HG03064 (cell line): Measurements from ENCODE around the gene CCT6A.
"Not testable (repeated sequence)": the region's sequence is repeated elsewhere in the genome, so short reads cannot be mapped to it uniquely, and the experiment has no call there.

Source experiments
- ATAC-seq: cut with Tn5 transposase; IDR thresholded peaks from one replicate; pipeline ENCODE4 v1.9.1; 2021; ENCODE audit warnings: low read depth; ENCODE audit not compliant: unreplicated experiment

Gene CCT6A

DNA sequence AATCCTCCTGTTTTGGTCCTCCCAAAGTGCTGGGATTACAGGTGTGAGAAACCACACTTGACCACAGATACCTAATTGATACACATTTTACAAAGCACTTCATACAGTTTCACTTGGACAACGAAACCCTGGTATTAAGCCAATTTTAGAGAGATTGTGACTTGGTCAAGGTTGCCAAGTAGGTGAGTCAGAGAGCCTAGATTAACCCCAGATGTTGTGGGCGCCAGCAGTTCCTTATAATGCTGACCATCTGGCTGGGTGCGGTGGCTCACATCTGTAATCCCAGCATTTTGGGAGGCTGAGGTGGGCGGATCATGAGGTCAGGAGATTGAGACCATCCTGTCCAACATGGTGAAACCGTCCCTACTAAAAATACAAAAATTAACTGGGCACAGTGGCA is 46.1 kb downstream of the CCT6A start:
- no peak for ATAC-seq

DNA sequence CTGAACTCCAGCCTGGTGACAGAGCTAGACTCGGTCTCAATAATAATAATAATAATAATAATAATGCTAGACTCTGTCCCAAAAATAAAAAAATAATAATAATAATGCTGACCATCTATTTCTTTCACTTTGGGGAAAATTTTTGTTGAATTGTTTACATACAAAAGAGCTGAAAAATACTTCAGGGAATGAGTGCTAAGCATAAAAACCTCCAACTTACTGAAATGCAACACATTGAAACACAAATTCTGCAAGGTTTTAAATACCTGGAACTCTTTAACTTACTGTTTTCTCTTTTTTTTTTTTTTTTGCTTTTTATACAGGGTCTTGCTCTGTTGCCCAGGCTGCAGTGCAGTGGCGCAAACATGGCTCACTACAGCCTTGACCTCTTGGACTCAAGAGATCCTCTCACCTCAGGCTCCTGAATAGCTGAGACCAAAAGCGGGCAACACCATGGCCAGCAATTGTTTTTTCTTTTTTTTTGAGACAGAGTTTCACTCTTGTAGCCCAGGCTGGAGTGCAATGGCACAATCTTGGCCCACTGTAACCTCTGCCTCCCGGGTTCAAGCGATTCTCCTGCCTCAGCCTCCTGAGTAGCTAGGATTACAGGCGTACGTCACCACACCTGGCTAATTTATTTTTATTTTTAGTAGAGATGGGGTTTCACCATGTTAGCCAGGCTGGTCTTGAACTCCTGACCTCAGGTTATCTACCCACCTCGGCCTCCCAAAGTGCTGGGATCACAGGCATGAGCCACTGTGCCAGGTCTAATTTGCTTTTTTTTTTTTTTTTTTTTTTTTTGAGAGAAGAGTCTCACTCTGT is 46.8 kb downstream of the CCT6A start:
- ATAC-seq = not testable (repeated sequence)

DNA sequence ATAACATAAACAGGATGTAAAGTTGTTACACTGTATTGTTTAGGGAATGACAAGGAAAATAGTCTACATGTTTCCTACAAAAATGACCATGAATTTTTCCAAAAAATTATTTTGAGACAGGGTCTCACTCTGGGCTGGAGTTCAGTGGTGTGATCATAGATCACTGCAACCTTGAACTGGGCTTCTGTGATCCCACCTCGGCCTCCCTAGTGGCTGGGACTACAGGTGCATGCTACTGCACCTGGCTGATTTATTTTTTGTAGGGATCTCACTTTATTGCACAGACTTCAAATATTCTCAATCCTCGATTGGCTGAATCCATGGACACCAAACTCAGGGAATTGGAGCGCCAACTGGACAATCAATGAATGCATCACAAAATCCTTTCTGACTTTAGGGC is 48.1 kb downstream of the CCT6A start:
- ATAC-seq = no peak

DNA sequence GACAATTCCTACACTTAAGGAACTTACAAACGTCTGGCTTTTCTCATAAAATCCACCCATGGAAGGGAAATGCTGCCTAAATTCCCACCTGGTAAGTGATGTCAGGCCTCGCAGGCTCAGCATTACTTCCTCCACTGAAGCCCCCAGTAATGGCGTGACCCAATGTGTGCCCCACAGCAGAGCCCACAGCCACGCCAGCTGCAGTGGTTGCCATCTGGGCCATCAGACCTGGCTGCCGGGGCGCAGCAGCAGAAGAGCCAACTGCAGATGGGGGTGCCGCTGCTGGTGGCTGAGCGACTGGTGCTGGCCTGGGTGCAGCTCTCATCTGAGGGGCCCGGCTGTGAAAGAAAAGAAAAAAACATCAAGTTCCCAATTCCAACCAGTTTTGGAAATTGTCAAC is 52.6 kb downstream of the CCT6A start:
- not testable (repeated sequence) for ATAC-seq

DNA sequence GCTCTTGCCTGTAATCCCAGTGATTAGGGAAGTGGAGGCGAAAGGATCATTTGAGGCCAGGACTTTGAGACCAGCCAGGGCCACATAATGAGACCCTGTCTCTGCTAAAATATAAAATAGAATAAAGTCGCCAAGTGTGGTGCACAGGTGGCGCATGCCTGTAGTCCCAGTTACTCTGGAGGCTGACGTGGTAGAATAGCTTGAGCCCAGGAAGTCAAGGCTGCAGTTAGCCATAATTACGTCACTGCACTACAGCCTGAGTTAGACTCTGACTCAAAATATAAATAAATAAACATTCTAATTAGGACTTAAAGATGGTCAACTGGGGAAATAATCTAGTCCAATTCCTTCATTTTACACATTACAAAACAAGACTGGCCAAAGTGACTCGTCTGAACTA is 53.9 kb downstream of the CCT6A start:
- no peak for ATAC-seq

DNA sequence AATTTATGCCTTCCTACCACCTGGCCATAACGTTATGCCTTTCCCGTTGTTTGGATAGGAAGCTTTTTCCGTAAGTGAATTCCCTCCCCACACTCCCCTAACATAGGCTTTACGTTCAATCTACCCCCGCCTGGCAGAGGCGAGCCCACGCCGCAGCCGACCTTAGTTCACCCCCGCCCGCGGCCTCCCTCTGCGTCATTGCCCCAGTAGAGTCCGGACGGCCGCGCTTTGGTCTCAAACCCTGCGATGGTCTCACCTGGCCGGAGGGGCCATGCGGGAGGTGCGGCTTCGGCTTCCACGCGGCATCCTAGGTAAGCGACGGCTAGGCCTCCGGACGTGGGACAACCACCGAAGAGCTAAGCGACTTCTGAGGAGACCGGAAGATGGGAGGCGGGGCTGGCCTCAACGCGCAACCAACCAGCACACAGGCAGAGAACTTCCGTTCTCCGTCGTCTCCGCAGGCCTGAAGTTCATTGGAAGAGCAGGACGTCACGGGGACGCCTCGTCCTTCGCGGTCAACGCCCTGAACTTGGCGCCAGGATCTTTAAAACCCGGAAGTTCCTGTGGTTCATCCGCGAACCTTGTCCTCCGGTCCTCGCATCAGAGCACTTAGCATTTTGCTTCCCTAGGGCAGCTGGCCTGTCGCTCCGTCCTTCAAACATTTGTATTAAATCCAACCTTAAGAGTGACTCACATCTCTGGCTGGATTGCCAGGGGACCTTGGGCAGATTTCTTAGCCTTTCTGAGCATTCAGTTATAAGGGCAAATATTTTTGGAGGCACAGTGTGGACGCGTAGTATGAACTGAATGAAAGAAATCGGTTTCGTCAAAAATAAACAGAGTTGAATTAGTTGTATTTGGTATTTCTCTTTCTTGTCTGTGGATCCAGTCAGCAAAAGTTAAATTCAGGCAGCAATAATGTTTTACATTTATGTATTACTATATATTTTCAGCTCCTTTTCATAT is 54.8 kb downstream of the CCT6A start, which contains the start of gene CHCHD2:
Gene CHCHD2, minus strand, starts transcription at position 369 of the 966 bp plus-strand sequence. Its CDS starts 63 bp downstream, at position 306.
- ATAC-seq = peak; percentile 99

DNA sequence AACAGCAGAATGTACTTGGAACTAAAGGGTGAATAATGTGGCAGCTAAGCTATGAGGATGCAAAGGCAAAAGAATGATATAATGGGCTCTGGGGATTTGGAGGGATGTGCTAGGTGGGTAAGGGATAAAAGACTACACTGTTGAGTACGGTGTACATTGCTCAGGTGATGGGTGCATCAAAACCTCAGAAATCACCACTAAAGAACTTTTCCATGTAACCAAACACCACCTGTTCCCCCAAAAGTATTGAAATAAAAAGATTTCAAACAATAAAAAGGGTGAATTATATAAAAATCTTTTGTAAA is 56.3 kb downstream of the CCT6A start:
- no peak for ATAC-seq

DNA sequence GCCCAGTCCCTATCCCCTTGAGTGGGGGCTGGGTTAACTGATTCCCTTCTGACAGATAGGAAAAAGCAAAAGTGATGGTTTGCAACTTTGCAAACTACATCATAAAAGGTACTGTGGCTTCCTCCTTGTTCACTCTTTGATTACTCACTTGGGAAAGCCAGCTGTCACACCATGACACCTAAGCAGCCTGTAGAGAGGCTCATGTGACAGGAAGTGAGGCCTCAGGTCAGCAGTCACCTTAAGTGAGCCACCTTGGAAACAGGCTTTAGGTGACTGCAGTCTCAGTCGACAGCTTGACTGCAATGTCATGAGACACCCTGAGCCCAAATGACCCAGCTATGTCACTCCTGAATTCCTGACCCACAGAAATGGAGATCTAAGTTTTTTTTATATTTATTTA is 59.0 kb downstream of the CCT6A start:
- no peak for ATAC-seq

DNA sequence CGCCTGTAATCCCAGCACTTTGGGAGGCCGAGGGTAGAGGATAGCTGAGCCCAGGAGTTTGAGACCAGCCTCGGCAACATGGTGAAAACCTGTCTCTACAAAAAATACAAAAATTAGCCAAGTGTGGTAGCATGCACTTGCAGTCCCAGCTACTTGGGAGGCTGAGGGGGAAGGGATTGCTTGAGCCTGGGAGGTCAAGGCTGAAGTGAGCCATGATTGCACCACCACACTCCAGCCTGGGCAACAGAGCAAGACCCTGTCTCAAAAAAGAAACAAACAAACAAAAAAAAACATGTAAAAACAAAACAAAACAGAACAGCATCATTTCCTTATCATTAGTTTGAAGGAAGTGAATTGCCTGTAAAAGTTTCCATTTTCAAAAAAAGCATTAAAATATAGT is 60.7 kb downstream of the CCT6A start:
- ATAC-seq = not testable (repeated sequence)
